GM20431 (cell line): ENCODE results near the gene CNIH3.

ENCODE experiments used
- in situ Hi-C: fragments of 300-500 bp; cut with MseI, MboI; formaldehyde crosslinking; loops from one replicate; pipeline ENCODE4 v1.15.0; 2020; ENCODE audit warnings: low sequenced_read_pairs; ENCODE audit not compliant: unreplicated experiment

Gene CNIH3

GRCh38 chr1:224612246-224612645 lies 3.9 kb upstream of the CNIH3 start:
- in situ Hi-C loops, result no loop called here

- in situ Hi-C loops, result no loop called here
These were observed 2.6 kb upstream of the CNIH3 start for GRCh38 chr1:224613486-224613885.

DNA sequence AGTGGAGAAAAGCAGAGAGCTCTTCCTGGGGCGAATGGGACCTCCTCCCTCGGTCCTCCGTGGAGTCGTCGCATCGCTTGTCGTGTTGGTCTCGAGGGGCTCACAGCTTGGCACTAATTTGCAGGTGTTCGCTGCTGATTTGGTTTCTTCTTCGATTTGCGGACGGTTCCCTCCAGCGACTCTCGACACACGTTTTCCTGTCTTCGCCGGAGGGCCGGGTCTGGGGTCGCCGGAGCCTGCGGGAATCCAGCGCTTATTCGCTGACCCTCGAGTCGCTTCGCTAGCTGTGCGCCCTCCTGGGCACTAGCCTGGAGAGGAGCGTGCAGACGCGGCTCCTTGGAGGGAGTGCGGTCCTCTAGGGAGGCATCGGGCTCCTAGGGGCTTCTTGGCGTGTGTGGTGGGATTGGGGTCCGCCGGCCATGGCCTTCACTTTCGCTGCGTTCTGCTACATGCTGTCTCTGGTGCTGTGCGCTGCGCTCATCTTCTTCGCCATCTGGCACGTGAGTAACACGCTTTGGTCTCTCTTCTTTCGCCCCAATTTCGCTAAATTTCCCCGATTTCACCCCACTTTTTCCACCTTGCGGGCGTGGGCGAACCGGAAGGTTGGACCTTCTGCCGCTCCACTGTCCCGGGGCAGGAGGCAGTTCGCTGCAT lies 766 bp downstream of the CNIH3 start:
- in situ Hi-C loops, result no loop called here

- in situ Hi-C loops, result no loop called here
These were observed 1.6 kb downstream of the CNIH3 start for GRCh38 chr1:224617410-224618355.

DNA sequence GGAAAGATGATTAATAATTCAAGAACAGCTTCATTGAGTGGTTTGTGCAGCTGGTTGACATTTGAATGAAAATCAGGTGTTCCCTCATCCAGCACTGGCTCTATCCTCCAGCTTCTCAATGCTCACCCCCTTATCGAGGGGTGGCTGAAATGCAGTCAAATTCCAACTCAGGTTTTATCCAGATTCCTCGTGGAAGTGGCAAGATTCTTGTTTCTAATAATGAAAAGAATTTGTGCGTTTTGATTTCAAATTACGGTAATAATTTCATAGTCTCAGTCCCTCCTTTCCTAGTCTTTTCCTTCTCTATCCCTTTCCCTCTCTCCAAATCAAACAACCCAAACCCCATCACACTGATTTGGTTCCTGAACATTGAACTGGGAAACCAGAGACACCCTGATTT lies 3.1 kb downstream of the CNIH3 start:
- in situ Hi-C loops, result no loop called here

- in situ Hi-C loops, result no loop called here
These were observed 4.0 kb downstream of the CNIH3 start for GRCh38 chr1:224620105-224620504.

DNA sequence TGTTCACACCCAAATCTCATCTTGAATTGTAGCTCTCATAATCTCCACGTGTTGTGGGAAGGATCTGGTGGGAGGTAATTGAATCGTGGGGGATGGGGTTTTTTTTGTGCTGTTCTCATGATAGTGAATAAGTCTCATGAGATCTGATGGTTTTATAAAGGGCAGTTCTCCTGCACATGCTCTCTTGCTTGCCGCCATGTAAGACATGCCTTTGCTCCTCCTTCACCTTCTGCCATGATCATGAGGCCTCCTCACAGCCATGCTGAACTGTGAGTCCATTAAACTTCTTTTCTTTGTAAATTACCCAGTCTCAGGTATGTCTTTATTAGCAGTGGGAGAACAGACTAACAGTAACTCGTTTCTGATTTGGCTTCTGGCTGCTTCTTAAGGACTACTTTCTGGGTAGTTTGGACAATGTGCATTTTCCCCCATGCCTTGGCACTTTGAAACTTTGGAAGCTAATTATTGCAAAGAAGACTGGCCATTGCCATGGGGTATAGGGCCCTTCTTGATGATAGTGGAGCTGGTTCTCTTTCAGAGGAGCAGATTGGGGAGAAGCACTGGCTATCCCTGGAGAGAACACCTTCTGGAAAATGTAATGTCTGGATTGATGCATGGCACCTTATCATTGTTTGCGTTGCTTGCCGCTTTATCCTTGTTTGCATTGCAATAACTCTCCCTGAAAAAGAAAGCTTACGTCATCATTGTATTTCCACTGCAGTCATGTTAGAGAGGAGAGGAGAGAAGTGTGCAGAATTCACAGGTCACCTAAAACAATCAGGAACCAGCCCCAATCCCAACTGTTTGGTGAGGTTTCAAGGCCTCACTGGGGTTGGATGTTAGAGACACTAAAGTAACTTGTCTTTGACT lies 5.9 kb downstream of the CNIH3 start:
- in situ Hi-C loops, result no loop called here

GRCh38 chr1:224622831-224623230 lies 6.7 kb downstream of the CNIH3 start:
- in situ Hi-C loops, result no loop called here

GRCh38 chr1:224623310-224623714 lies 7.2 kb downstream of the CNIH3 start:
- in situ Hi-C loops, result no loop called here

- in situ Hi-C loops, result no loop called here
These were observed 7.7 kb downstream of the CNIH3 start for GRCh38 chr1:224623743-224624333.

GRCh38 chr1:224624432-224624831 lies 8.3 kb downstream of the CNIH3 start:
- in situ Hi-C loops, result no loop called here

DNA sequence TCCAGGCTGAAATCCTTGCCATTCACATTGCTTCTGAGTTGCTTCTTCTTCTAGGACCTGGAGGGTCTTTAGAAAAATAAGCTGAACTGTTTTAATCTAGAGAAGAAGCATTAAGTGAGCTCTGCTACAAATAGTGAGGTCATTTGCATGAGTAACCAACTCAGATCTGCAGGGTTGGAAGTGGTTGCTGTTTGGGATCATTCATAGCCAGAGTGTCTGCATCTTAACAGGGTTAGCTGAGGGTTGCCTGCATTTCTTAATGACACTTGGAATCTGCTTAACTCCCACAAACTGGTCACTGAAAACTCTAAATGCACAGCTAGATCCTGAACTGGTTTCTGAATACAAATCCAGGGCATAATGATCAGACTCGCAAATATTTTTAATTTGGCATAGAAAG lies 9.9 kb downstream of the CNIH3 start:
- in situ Hi-C loops, result no loop called here

DNA sequence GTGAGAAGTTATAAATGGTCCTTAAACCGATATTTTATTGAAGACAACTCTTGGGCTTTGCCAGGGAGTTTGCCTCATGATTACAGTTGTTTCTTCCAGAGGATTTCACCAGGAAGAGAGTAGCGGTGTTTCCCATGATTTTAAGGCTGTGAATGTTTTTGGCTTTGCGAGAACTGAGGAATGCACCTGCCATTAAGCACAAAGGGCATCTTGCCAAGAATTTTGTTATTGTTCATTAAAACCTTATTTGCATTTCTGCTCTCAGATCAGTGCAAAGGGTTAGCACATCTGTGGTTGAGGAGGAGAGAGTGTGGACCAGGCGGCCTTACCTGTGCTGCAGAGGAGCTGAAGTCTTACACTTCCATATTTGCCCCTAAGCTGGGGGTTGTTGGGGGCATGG lies 13.8 kb downstream of the CNIH3 start:
- in situ Hi-C loops, result no loop called here

DNA sequence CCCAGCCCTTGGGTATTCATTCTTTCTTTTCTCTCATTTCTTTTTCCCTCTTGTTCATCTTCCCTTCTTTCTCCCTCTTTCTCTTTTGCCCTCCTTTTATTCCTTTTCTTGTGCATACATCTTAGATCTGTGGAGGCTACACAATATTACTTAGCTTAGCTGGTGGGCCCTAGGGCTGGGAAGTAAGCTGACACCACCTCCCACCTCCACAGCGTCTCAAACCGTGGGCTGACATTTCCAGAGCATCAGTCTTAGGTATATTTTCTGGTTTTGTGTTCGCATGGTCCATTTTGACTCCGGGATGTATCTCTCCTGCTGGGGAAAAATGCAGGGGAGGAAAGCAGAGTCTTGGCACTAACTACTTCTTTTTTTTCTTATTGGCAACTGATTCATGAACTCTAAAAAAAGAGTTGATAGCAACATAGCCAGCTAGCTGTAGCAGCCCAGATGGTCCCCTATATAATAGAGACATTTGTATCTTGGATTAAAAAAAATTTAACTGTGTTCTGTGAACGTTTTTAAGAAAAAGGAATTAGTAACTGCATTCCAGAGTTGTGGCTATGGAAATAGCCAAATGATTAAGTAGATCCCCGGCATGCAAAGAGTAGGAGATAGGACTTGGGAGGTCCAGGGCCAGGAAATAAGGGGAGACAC lies 15.5 kb downstream of the CNIH3 start:
- in situ Hi-C loops, result no loop called here

GRCh38 chr1:224632381-224632871 lies 16.3 kb downstream of the CNIH3 start:
- in situ Hi-C loops, result no loop called here

GRCh38 chr1:224632921-224633321 lies 16.8 kb downstream of the CNIH3 start:
- in situ Hi-C loops, result no loop called here

GRCh38 chr1:224635356-224635755 lies 19.2 kb downstream of the CNIH3 start:
- in situ Hi-C loops, result no loop called here

DNA sequence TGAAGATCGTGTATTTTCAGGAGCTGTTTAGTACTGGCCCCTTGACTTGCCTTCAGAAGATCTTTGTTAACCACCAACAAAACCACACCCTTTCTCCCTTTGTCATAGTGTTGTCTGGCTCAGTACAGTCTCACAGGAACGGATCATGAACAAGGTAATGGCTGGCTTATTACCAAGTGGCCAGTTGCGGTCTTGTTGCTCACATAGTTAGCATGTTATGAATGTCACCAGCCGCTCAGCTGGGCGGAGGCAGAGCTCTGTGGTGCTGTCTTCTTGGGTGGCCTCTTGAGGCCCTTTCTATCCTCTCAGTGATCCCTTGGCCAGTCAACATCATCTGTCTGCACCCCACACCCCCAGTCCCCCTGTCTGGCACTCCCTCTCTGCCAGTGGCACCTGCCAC lies 21.4 kb downstream of the CNIH3 start:
- in situ Hi-C loops, result no loop called here

- in situ Hi-C loops, result no loop called here
These were observed 21.8 kb downstream of the CNIH3 start for GRCh38 chr1:224637936-224638335.
